GM19099 (cell line): ENCODE measurements around the gene CELF4.

Experiments used
- POLR2A ChIP-seq: IDR thresholded peaks from 3 replicates; pipeline ENCODE4 v1.6.1; 2011; ENCODE audit warnings: low read depth; ENCODE audit not compliant: insufficient read length; ENCODE audit errors: extremely low read depth

The CELF4 gene

GRCh38 chr18:37388413-37388812 is 177.2 kb downstream of the CELF4 start:
- no peak for TF ChIP-seq POLR2A

- TF ChIP-seq POLR2A: no peak
Observed at GRCh38 chr18:37385846-37386778, 179.5 kb downstream of the CELF4 start.

- no peak for TF ChIP-seq POLR2A
Observed at GRCh38 chr18:37383846-37384595, 181.6 kb downstream of the CELF4 start.

GRCh38 chr18:37383036-37383785 is 182.4 kb downstream of the CELF4 start:
- TF ChIP-seq POLR2A: no peak

GRCh38 chr18:37381554-37381953 is 184.0 kb downstream of the CELF4 start:
- TF ChIP-seq POLR2A: no peak

GRCh38 chr18:37380546-37381110 is 185.0 kb downstream of the CELF4 start:
- TF ChIP-seq POLR2A: no peak

GRCh38 chr18:37378336-37379010 is 187.1 kb downstream of the CELF4 start:
- no peak for TF ChIP-seq POLR2A

- TF ChIP-seq POLR2A: no peak
Observed at GRCh38 chr18:37375181-37375580, 190.4 kb downstream of the CELF4 start.

GRCh38 chr18:37368110-37368954 is 197.3 kb downstream of the CELF4 start:
- no peak for TF ChIP-seq POLR2A

- TF ChIP-seq POLR2A: no peak
Observed at GRCh38 chr18:37364237-37364636, 201.4 kb downstream of the CELF4 start.

- TF ChIP-seq POLR2A: no peak
Observed at GRCh38 chr18:37362158-37362890, 203.3 kb downstream of the CELF4 start.

- TF ChIP-seq POLR2A: no peak
Observed at GRCh38 chr18:37361335-37362157, 204.1 kb downstream of the CELF4 start.
